ENCODE measurements around the gene MBD6.
A peak's percentile ranks its signal among the peaks of the same experiment; 100 is the strongest.

The MBD6 gene

GRCh38 chr12:57528831-57529555, 6.4 kb downstream of the MBD6 start:
- H3K4me3 ChIP-seq (ENCODE audit: low read depth, low read length), result no peak overlapping the region

- no peak overlapping the region for H3K4me3 ChIP-seq (ENCODE audit: low read depth, low read length)
Observed at GRCh38 chr12:57529831-57530230, 7.2 kb downstream of the MBD6 start.

GRCh38 chr12:57530396-57531142, 7.9 kb downstream of the MBD6 start:
- no peak overlapping the region for H3K4me3 ChIP-seq (ENCODE audit: low read depth, low read length)

GRCh38 chr12:57531836-57532235, 9.2 kb downstream of the MBD6 start:
- H3K4me3 ChIP-seq (ENCODE audit: low read depth, low read length), result no peak overlapping the region

GRCh38 chr12:57533108-57533507, 10.5 kb downstream of the MBD6 start:
- no peak overlapping the region for H3K4me3 ChIP-seq (ENCODE audit: low read depth, low read length)

- no peak overlapping the region for H3K4me3 ChIP-seq (ENCODE audit: low read depth, low read length)
Observed at GRCh38 chr12:57534250-57534649, 11.6 kb downstream of the MBD6 start.

GRCh38 chr12:57534991-57535543, 12.4 kb downstream of the MBD6 start:
- no peak overlapping the region for H3K4me3 ChIP-seq (ENCODE audit: low read depth, low read length)

GRCh38 chr12:57535764-57536596, 13.4 kb downstream of the MBD6 start:
- H3K4me3 ChIP-seq (ENCODE audit: low read depth, low read length), result no peak overlapping the region

GRCh38 chr12:57536597-57536942, 13.9 kb downstream of the MBD6 start:
- H3K4me3 ChIP-seq (ENCODE audit: low read depth, low read length), result no peak overlapping the region

- no peak overlapping the region for H3K4me3 ChIP-seq (ENCODE audit: low read depth, low read length)
Observed at GRCh38 chr12:57539134-57539768, 16.6 kb downstream of the MBD6 start.

- no peak overlapping the region for H3K4me3 ChIP-seq (ENCODE audit: low read depth, low read length)
Observed at GRCh38 chr12:57541001-57541400, 18.4 kb downstream of the MBD6 start.

- H3K4me3 ChIP-seq (ENCODE audit: low read depth, low read length), result no peak overlapping the region
Observed at GRCh38 chr12:57541717-57542116, 19.1 kb downstream of the MBD6 start.

- no peak overlapping the region for H3K4me3 ChIP-seq (ENCODE audit: low read depth, low read length)
Observed at GRCh38 chr12:57543581-57543980, 21.0 kb downstream of the MBD6 start.

- H3K4me3 ChIP-seq (ENCODE audit: low read depth, low read length), result peak overlapping the region; percentile 87
Observed at GRCh38 chr12:57545809-57546437, 23.3 kb downstream of the MBD6 start.

GRCh38 chr12:57546438-57547287, 24.0 kb downstream of the MBD6 start, which contains the start of gene DCTN2:
TSS of gene DCTN2 (minus strand) at chr12:57547192. CDS start at chr12:57547063, 129 bp downstream.
- peak within 1 kb of the TSS; percentile 87 for H3K4me3 ChIP-seq (ENCODE audit: low read depth, low read length)

GRCh38 chr12:57547288-57548012, 24.8 kb downstream of the MBD6 start:
- H3K4me3 ChIP-seq (ENCODE audit: low read depth, low read length), result peak overlapping the region; percentile 87

- H3K4me3 ChIP-seq (ENCODE audit: low read depth, low read length), result no peak overlapping the region
Observed at GRCh38 chr12:57548013-57548315, 25.3 kb downstream of the MBD6 start.

- H3K4me3 ChIP-seq (ENCODE audit: low read depth, low read length), result no peak overlapping the region
Observed at GRCh38 chr12:57548488-57548887, 25.9 kb downstream of the MBD6 start.
